Raji (cell line): ENCODE measurements around the gene RHOJ.

Experiments used
- POLR2A ChIP-seq: IDR thresholded peaks from 2 replicates; pipeline ENCODE4 v1.6.1; 2011; ENCODE audit warnings: low read depth, low read length, control low read depth; ENCODE audit not compliant: insufficient read depth

RHOJ gene

DNA sequence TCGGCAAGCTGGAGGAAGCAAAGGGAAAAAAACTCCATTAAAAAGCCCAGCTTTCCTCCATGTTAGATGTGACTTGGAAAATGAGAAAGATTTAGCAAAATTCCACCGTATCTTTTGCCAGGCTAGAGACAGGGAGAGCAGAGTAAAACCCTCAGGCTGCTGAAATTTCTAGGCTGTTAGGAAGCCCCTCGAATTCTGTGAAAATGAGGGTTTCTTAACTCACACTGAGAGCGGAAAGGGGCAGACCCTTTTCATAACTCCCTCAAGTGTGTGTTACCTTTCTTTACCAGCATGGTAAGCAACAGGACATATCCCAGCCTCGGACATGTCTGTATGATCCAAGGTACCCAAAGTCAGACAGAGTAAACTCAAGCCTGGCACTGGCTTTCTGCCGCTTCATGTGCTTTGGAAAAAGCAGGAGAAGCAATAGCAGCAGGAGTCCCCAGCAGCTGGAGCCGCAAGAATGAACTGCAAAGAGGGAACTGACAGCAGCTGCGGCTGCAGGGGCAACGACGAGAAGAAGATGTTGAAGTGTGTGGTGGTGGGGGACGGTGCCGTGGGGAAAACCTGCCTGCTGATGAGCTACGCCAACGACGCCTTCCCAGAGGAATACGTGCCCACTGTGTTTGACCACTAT, at the start of gene RHOJ:
Gene RHOJ (plus strand): TSS at position 37 of the 637 bp plus-strand sequence. CDS start 427 bp downstream, at position 464.
- TF ChIP-seq POLR2A: no peak

DNA sequence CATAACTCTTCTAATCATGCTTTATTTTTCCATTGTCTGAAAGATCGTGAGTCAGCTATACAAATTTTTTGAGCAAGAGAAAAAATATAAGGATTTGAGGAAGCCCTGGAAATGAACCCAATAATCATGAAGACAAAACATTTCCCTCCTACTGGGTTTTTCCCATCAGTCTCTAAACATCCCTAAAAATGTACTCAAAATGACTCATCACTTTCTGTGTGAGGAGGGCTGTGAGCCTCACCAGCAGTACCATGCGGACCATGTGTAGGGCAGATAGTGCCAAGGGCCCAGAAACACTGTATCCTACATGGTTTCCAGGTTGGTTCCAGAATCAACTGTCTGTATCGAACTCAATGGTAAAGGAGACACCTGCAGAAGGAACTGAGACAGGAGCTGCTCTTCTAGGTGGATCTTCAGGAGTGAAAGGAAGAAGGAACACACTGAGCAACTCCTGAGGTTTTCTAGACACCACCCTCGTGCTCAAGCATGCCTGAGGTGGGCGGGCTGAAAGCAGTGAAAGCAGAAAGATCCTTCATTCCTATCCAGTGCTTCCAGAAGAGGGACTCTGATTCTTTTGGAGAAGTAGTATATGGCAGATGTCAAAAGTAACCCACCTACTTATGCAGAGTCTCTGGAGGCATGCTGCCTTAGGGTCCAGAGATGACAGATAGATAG, 48.6 kb upstream of the RHOJ start:
- TF ChIP-seq POLR2A: no peak

DNA sequence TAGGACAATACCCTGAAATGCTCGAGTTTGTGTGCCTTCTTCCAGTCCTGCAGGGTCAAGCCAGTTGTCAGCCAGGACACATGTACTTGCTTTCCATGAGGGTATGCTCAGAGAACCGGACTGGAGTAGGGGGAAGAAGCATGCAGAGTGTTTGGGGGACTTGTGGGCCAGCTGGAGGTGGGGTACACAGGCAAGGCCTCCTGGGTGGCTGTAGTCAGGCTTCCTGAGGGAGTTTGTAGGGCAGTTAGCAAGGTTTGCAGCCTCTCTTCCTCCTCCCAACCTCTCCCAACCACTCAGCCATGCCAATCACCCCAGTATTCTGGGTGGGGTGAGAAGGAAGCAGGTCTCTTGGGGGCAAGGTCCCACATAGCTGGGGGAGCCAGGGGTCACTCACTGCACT, 47.0 kb upstream of the RHOJ start:
- TF ChIP-seq POLR2A: no peak

DNA sequence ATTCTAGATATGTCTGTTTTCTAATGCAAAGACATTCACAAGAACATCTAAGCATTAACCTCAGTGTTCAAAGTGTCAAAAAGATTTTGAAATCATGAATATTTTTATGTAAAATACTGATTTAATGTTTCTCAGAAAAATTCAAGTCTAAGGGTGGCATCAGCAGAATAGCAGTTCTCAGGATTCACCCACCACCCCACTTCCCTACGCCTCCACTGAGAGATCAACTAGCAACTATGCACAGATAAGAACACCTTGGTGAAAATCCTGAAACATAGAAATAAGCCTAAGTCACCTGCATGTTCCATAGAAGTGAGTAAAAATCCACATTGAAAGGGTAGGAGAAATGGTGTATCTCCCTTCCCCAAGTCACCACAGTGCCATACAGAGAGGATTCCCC, 40.9 kb upstream of the RHOJ start:
- no peak for TF ChIP-seq POLR2A

DNA sequence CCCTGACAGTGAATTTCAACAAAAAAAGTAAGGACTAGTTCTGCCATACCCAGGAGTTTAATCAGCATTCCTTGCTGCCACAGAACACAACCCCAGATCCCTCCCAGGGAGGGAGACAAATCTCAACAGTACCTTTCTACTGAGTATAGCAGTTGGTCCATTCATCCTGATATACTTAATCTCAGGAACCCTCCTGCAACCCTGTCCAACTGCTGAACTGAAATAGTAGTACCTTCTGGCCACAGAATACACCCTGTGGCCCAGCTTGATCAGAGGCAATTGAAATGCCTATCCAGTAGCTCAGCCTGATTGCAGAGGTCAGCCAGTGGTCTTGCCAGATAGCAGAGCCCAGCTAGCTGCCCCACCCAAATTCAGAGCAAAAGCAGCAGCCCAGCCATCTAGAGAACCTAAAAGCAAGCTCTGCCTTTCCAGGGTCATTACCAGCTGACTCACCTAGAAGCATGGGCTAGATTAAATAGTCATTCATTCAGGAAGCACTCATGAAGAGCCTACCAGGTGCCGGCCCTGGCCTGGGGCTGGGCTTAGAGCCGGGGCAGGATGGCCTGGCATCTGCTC, 40.0 kb upstream of the RHOJ start:
- TF ChIP-seq POLR2A: no peak

DNA sequence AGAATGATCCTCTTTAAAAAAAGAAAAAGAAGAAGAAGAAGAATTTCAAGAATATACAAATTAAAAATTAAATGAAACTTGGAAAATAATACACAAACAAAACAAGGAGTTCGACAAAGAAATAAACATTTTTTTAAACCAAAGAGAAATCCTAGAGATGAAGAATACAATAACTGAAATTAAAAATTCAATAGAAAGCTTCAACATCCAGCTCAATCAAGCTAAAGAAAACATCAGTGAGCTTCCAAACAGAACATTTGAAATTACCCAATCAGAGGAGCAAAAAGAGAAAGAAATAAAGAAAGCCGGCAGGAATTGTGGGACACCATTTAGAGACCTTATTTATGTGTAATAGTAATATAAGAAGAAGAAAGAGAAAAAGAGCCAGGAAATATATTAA, 37.2 kb upstream of the RHOJ start:
- no peak for TF ChIP-seq POLR2A

DNA sequence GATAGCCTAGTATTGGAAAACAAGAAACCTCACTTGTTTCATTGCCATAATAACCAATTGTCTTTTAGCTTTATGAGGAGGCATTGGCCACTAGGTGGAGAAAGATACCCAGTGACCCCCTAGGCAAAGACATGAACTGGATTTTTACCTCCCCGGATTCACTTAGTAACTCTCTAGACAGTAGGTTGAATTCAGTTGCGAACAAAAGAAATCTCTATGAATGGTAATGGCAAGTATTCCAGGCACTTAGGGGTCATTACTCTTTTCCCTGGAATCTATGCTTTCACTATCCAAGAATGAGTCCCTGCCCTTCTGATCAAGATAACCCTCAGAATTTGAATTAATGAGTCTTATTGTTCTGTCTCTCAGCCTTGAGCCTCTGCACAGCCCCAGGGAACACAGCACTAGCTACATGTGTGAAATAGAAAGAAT, 29.5 kb upstream of the RHOJ start:
- TF ChIP-seq POLR2A: no peak

DNA sequence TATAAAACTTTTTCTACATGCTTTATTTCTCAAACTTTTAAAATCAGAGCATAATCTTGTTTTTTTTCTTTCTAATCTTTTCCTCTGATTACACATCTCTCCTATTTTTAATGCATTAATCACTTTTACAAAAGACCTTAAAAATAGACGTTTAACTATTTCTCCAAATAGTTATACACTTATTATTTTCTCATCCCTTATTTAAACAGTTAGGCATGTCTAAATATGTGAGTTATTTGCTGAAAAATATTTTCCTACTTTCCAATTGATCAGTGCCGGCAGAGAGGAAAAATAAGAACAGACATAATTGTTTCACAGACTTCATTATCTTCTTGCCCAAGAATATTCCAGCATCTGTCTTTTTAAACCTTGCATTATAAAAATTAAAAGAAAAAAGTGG, 28.7 kb upstream of the RHOJ start:
- TF ChIP-seq POLR2A: no peak

DNA sequence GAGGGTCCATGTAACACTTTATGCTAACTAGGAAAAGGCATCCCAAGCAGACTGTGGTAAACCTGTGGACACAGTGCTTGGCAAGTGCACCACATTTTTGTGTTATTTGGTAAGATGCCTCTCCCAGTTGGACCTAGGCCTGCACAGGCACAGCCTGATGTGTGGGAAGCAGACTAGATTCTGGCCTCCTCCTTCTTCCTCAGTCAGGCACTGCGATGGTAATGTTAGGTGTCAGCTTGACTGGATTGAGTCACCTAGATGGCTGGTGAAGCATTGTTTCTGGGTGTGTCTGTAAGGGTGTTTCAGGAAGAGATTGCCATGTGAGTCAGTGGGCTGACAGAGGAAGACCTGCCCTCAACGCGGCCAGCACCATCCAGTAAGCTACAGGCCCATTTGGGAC, 25.3 kb upstream of the RHOJ start:
- TF ChIP-seq POLR2A: no peak

DNA sequence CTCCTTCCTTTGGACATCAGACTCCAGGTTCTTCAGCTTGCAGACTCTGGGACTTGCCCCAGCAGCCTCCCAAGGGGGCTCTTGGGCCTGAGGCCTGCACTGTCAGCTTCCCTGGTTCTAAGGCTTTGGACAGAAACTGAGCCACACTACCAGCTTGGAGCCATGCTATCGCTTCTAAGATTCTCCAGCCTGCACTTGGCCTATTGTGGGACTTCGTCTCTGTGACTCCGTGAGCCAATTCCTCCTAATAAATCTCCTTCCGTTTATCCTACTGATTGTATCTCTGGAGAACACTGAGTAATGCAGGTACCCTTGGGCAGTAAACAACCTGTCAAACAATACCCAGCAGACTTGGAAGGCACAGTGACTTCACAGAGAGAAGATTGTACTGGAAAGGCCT, 24.9 kb upstream of the RHOJ start:
- TF ChIP-seq POLR2A: no peak

DNA sequence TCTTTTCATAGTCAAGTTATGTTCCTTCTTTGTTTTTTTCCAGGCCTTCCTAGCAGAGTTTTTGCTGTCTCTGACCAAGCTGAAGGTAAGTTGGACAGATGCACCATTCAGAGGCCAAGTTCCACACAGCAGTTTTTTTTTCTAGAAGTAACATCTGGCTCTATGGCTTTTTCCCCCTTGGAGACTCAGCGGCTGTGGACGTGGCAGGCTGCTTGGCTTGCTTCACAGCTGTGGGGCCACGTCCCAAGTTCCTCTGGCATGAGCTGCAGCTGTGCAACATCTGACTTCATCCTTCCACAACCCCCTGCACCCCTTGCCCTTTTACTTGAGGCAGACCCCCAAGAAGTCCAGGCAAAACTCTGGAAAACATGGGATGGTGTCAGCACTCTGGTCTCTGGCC, 24.2 kb upstream of the RHOJ start:
- TF ChIP-seq POLR2A: no peak

DNA sequence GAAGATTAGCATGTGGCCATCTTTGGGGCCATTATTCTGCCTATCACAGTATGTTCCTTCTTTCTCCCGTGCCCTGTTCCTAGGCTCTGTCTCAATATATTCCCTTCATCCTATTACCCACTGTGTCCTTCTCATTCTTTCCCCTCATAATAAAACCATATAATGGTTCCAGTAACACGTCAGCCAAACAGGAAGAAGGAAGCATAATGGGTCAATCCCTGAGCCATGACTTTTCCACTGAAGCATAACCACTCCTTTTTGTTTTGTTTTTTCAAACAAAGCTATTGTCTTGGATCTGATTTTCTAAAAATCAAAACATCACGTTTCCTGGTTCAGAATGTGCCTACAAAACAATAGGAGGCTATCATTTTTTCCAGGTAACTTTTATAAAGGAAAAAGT, 21.3 kb upstream of the RHOJ start:
- no peak for TF ChIP-seq POLR2A

DNA sequence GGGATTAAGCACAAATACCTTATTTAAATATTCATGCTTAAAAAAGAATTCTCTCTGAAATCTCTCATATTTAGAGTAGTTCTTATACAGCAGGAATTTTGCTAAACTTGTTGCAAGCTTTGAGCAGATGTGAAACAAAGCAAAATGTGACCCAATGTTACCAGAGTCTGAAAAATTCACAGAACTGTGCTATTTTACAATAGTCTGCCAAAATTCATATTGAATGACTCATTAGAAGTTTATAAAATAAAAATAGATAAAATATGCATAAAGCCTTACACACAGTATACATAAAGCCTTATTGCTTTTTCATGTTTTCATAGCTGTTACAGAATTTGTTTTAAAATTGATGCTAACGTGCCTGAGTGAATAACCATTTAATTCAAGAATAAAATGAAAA, 17.8 kb upstream of the RHOJ start:
- TF ChIP-seq POLR2A: no peak

DNA sequence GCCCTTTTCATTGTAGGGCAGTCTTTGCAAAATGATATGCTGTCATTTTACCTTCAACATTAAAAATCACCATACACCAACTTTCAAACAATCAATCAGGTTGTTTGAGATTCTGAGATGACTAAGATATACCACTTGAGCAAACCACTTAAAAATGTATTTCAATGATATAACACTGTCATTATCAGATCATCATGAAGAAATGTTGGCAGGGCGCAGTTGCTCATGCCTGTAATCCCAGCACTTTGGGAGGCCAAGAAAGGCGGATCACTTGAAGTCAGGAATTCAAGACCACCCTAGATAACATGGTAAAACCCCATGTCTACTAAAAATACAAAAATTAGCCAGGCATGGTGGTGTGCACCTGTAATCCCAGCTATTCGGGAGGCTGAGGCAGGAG, 13.0 kb upstream of the RHOJ start:
- no peak for TF ChIP-seq POLR2A

DNA sequence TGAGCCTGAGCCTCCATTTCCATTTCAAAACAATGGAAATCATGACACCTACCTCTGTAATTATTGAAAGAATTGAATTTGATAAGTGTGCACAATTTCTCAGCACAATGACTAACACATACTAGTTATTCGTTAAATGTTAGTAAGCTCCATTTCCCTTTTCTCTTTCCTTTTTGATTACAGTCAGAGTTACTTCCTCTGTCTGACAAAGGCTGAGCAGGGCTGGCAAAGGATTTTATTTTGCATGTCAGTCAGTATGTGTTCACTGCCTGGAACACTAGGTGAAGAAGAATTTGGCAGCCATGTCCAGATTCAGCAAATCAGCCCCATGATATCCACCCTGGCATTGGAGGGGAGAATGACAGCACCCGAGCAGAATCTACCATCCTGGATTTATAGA, 12.2 kb upstream of the RHOJ start:
- TF ChIP-seq POLR2A: no peak

DNA sequence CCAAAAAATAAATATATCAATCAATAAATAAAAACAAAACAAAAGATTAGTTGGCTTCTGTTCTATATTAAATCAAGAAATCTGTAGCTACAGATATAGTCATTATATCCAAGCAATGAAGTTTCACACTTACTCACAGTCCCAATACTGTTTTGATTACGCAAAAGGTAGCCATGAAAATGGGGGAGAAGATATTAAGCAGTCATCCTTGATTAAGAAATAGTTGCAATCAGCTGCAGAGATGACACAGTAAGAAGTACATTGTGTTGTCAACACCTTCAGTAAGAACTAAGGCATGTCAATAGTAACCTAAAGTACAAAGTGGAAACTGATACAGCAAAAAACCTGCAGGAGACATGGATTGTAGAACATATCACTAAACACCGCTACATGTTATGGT, 11.0 kb upstream of the RHOJ start:
- TF ChIP-seq POLR2A: no peak
